ENCODE results near the gene CPHXL.

GRCh38 chr16:75687361-75687760 is 38.9 kb downstream of the CPHXL start:
- TF ChIP-seq CTCF (IDR thresholded peaks at IDR 0.05): no peak
- no peak for TF ChIP-seq FOXM1 (IDR thresholded peaks at IDR 0.05; ENCODE audit: low read depth)
- no peak for TF ChIP-seq TAF1 (IDR thresholded peaks at IDR 0.05; ENCODE audit: borderline replicate concordance, low read depth, low read length)
- TF ChIP-seq USF2 (IDR thresholded peaks at IDR 0.05; ENCODE audit: borderline replicate concordance, low read depth, low read length): no peak

Data from SK-N-SH (cell line).